ENCODE measurements around the gene CCDC97. TPM values are rescaled to one million over a fixed set of nuclear protein-coding genes. Genes with fewer than 3 reads are reported as not detected.

The CCDC97 gene
- total and polyA plus RNA-seq, 4 donors: 13.2 to 39.9 (median 20.9) TPM

DNA sequence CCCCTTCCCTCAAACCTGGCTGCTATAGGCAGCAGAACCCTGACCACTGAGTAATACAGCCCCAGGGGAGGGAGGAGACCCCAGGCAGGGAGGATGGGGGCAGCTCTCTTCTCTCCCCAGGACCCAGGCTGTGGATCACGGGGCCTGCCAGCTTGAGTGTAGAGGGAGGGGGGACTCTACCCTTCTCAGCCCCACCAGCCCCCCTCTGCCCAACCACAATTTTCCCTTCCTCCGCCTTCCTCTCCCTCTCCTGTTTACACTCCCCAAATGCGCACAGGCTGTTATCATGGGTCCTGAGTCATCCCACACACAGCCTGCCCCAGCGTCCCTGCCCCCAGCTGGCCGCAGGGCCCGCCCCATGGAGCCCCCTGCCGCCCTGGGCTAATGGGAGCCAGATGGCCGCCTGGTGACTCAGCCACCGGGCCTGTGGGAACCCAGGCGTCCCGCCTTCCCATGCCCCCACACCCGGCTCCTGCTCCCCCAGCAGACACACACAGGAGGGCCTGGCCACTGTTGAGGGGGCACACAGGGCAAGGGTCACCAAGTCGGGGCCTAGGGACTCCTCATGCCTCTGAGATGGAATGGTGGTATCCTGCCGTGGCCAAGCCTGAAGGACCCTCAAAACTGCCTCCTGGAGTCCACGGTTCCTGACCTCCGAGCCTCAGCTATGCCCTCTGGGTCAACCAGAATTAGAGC is 13.6 kb downstream of the CCDC97 start:
- DNase-seq: no peak
- TF ChIP-seq, protein P1, sequence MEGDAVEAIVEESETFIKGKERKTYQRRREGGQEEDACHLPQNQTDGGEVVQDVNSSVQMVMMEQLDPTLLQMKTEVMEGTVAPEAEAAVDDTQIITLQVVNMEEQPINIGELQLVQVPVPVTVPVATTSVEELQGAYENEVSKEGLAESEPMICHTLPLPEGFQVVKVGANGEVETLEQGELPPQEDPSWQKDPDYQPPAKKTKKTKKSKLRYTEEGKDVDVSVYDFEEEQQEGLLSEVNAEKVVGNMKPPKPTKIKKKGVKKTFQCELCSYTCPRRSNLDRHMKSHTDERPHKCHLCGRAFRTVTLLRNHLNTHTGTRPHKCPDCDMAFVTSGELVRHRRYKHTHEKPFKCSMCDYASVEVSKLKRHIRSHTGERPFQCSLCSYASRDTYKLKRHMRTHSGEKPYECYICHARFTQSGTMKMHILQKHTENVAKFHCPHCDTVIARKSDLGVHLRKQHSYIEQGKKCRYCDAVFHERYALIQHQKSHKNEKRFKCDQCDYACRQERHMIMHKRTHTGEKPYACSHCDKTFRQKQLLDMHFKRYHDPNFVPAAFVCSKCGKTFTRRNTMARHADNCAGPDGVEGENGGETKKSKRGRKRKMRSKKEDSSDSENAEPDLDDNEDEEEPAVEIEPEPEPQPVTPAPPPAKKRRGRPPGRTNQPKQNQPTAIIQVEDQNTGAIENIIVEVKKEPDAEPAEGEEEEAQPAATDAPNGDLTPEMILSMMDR (IDR thresholded peaks at IDR 0.05; ENCODE audit: control extremely low read depth, extremely low read depth): no peak
- 38 to 59% methylated on average over 16 of the region's 16 CpGs for WGBS, 2 donors

DNA sequence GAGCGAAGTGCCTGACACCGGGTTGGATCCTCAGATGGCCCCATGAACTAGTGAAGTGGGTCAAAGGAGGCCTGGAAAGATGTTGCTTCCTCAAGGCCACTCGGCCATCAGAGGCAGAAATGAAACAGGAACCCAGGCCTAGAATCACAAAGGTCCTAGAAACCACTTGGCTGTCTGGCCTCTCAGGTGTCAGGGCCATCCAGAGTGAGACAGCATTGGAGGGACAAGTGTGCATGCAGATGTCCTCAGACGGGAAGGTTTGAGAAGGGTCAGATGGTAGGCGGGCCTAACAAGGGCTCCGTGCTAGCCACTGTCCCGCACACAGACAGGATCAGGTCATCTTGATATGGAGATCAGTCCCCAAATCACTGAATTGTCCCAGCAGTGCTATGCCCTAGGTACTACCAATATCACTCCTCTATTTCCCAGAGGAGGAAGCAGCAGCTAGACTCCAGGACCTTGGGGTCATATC is 14.3 kb downstream of the CCDC97 start:
- TF ChIP-seq, protein P1 (IDR thresholded peaks at IDR 0.05; ENCODE audit: control extremely low read depth, extremely low read depth): no peak
- peak overlapping the region; percentile 41 to 76 for H3K27ac ChIP-seq (ENCODE audit: low read depth in 1 of 2, low read length in 1 of 2)
- no peak overlapping the region for H3K9ac ChIP-seq (ENCODE audit: insufficient read depth in 1 of 2, low read length in 2 of 2)
- H3K4me1 ChIP-seq (ENCODE audit: control insufficient read depth in 5 of 5, insufficient read depth in 5 of 5, low read length in 5 of 5): peaks cover 0 to 45% (median 23%) of the 10 kb centered on the region in 5 donors
- H3K9me3 ChIP-seq (ENCODE audit: control insufficient read depth in 4 of 4, insufficient read depth in 3 of 4, low read length in 3 of 4): no peaks in the 10 kb centered on the region
- H3K4me3 ChIP-seq: no peak overlapping the region
- peaks cover 0 to 29% (median 11%) of the 10 kb centered on the region in 4 donors for H3K36me3 ChIP-seq (ENCODE audit: control insufficient read depth in 4 of 4, insufficient read depth in 4 of 4, low read length in 4 of 4)
- 67 to 68% methylated on average over 7 of the region's 7 CpGs for WGBS, 2 donors
- no peaks in the 10 kb centered on the region for H3K27me3 ChIP-seq (ENCODE audit: control insufficient read depth in 3 of 3, insufficient read depth in 3 of 3, low read length in 2 of 3)
- DNase-seq (no peak), ATAC-seq (ENCODE audit: insufficient read depth, low FRiP score) (no peak)

More for the DNA sequence above, 13.6 kb downstream of the CCDC97 start:
- H3K9me3 ChIP-seq (ENCODE audit: control insufficient read depth in 4 of 4, insufficient read depth in 3 of 4, low read length in 3 of 4): no peaks in the 10 kb centered on the region
- ATAC-seq (ENCODE audit: insufficient read depth, low FRiP score): no peak
- H3K36me3 ChIP-seq (ENCODE audit: control insufficient read depth in 4 of 4, insufficient read depth in 4 of 4, low read length in 4 of 4): peaks cover 0 to 36% (median 15%) of the 10 kb centered on the region in 4 donors
- peak overlapping the region; percentile 34 to 41 for H3K27ac ChIP-seq (ENCODE audit: low read depth in 1 of 2, low read length in 1 of 2)
- H3K4me3 ChIP-seq: no peak overlapping the region
- no peak overlapping the region for H3K9ac ChIP-seq (ENCODE audit: insufficient read depth in 1 of 2, low read length in 2 of 2)
- no peaks in the 10 kb centered on the region for H3K27me3 ChIP-seq (ENCODE audit: control insufficient read depth in 3 of 3, insufficient read depth in 3 of 3, low read length in 2 of 3)
- peaks cover 0 to 44% (median 20%) of the 10 kb centered on the region in 5 donors for H3K4me1 ChIP-seq (ENCODE audit: control insufficient read depth in 5 of 5, insufficient read depth in 5 of 5, low read length in 5 of 5)

DNA sequence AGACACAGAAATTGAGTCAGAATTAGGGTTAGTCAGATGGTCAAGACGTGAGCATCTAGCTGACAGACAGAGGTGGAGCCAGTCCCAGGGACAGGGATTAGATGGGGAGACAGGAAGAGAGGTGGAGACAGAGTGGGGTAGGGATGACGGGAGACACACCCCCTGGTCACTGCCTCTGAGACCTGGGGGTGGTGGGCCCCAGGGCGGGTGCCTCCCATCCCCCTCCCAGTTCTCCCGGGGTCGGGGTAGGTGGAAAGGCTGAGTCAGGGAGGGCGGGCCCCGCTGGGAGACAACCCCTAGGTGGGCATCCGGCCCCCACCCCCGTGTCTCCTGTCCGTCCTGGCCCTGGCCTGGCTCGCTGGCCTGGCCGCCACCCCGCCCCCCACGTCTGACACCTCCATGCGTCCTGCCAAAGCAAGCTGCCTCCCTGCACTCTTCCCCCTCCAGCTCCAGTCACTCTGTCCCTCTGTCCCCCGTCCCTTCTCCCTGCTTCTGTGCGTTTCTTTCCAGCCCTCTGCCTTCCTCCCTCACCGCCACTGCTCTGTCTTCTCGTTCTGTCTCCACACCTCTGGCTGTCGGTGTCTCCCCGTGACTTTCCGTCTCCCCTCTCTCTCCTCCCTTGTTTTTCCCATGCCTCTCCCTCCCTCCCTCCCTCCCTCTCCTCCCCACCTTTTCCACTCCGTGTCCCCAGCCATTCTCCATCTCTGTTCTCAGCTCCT is 15.1 kb downstream of the CCDC97 start:
- no peak overlapping the region for H3K4me3 ChIP-seq
- TF ChIP-seq, protein P1 (IDR thresholded peaks at IDR 0.05; ENCODE audit: control extremely low read depth, extremely low read depth): no peak
- H3K9ac ChIP-seq (ENCODE audit: insufficient read depth in 1 of 2, low read length in 2 of 2): peak overlapping the region in 1 of 2 donors; percentile 61
- 8 to 10% methylated on average over 23 of the region's 23 CpGs for WGBS, 2 donors
- no peaks in the 10 kb centered on the region for H3K27me3 ChIP-seq (ENCODE audit: control insufficient read depth in 3 of 3, insufficient read depth in 3 of 3, low read length in 2 of 3)
- peak overlapping the region; percentile 71 to 76 for H3K27ac ChIP-seq (ENCODE audit: low read depth in 1 of 2, low read length in 1 of 2)
- peaks cover 0 to 45% (median 23%) of the 10 kb centered on the region in 5 donors for H3K4me1 ChIP-seq (ENCODE audit: control insufficient read depth in 5 of 5, insufficient read depth in 5 of 5, low read length in 5 of 5)
- no peaks in the 10 kb centered on the region for H3K9me3 ChIP-seq (ENCODE audit: control insufficient read depth in 4 of 4, insufficient read depth in 3 of 4, low read length in 3 of 4)
- DNase-seq (peak; percentile 47 to 71 (median 65)), ATAC-seq (ENCODE audit: insufficient read depth, low FRiP score) (no peak)
- peaks cover 0 to 21% (median 8%) of the 10 kb centered on the region in 4 donors for H3K36me3 ChIP-seq (ENCODE audit: control insufficient read depth in 4 of 4, insufficient read depth in 4 of 4, low read length in 4 of 4)

Data from lung (tissue), 12 donors.